ENCODE measurements around the gene MXD1.

GRCh38 chr2:69979902-69980807 lies 65.2 kb downstream of the MXD1 start:
- TF ChIP-seq, protein P1, sequence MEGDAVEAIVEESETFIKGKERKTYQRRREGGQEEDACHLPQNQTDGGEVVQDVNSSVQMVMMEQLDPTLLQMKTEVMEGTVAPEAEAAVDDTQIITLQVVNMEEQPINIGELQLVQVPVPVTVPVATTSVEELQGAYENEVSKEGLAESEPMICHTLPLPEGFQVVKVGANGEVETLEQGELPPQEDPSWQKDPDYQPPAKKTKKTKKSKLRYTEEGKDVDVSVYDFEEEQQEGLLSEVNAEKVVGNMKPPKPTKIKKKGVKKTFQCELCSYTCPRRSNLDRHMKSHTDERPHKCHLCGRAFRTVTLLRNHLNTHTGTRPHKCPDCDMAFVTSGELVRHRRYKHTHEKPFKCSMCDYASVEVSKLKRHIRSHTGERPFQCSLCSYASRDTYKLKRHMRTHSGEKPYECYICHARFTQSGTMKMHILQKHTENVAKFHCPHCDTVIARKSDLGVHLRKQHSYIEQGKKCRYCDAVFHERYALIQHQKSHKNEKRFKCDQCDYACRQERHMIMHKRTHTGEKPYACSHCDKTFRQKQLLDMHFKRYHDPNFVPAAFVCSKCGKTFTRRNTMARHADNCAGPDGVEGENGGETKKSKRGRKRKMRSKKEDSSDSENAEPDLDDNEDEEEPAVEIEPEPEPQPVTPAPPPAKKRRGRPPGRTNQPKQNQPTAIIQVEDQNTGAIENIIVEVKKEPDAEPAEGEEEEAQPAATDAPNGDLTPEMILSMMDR (IDR thresholded peaks at IDR 0.05): no peak
- no peak for TF ChIP-seq POLR2A (IDR thresholded peaks at IDR 0.05)
